CD4-positive, alpha-beta T cell treated with Interleukin-2 at 100 ng/mL for 4 hours (primary cell): ENCODE results near the gene TRIM41.
"Not testable (repeated sequence)": the region's sequence is repeated elsewhere in the genome, so short reads cannot be mapped to it uniquely, and the experiment has no call there.

ENCODE experiments used
- DNase-seq: peaks from one replicate; pipeline ENCODE4 v3.0.0-alpha.2; 2020; ENCODE audit warnings: low spot score

TRIM41 gene

DNA sequence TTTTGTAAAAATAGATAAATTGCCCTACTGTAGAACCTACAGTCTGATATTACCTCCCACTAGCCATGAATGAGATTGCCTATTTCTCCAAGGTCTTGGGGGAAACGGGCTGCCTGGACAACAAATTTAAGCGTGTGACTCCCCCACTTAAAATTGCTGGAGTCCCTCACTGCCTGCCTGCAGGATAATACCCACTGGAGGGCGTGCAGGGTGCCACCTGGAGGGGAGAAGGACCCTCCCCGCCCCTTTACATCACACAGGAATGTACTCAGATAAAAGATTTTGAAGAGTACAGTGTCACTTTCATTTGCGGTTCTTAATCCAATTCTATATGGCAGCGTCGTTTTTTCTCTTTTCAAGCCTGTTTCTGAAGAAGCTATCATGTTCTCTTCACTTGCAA, 11.9 kb upstream of the TRIM41 start:
- DNase-seq: no peak

DNA sequence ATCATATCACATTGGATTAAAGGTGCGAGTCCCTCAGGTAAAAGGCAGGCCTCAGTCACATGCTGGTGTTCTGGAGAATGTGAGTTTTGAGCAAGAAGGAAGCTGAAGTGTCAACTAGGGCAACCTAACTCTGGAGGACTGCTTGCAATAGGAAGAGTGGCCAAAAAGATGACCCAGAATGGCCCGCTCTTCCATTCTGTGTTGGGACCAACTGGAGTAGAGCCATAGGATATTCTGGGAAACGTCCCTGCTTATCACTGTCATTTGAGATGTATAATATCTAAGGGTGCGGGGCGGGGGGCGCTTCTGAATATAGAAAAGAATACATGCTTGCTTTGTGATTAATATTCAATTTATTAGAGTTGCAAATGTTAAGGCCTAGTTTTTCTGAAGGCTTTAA, 11.0 kb upstream of the TRIM41 start:
- DNase-seq: no peak

GRCh38 chr5:181212934-181213333, 10.1 kb upstream of the TRIM41 start:
- no peak for DNase-seq

DNA sequence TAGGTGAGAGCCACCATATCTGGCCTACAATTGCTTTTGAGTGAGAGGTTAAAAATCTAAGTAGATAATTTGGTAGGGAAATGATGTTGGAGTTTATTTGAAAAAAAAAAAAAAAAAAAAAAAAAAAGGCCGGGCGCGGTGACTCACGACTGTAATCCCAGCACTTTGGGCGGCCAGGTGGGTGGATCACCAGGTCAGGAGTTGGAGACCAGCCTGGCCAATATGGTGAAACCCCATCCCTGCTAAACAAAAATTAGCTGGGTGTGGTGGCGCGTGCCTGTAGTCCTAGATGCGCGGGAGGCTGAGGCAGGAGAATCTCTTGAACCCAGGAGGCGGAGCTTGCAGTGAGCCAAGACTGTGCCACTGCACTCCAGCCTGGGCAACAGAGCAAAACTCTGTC, 8.8 kb upstream of the TRIM41 start:
- DNase-seq: not testable (repeated sequence)

GRCh38 chr5:181215997-181216989, 6.8 kb upstream of the TRIM41 start:
- DNase-seq: peak; percentile 40

DNA sequence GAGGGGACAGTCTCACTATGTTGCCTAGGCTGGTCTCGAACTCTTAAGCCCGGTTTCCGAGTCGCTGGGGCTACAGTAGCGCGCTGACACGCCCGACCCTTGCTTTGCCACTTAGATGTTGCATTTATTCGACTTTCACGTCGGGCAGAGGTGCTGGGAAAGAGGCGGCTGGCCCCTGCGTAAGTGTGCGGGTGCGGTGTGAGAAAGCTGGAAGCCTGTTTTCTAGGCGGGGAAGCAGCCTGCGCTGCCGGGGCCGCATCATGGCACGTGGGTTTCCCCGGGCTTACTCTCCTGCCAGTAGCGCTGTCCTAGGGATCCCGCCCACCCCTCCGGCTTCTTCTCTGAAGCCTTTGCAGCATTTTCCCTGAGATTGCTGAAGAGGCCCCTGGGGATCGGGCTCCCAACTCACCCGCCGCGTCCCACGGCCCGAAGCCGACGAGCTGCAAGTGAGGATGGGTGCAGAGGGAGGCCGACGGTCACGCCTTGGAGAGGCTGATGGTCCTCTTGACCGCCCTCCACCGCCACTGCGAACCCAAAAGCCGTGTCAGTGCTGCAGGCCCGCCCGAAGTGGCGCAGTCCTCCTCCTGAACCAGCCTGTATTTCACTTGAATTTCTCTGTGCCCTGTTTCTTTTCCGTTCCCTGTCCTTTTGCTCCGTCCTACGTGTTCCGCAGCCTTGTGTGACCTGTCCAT, 5.8 kb upstream of the TRIM41 start:
- DNase-seq: peak; percentile 66

DNA sequence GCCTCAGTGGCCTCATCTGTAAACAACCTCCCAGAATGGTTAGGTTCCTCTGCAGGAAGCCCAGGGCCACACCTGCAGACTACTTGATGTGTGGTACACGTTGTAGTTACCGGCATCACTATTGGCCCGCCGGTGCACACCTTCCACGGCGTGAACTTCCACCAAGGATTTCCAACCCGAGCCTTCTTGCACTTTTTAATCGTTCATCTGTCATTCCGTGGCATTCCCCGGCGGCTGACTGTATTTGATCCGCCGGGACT, 5.3 kb upstream of the TRIM41 start:
- no peak for DNase-seq

GRCh38 chr5:181218795-181219124, 4.3 kb upstream of the TRIM41 start:
- DNase-seq: no peak

- no peak for DNase-seq
Observed at GRCh38 chr5:181219262-181220177, 3.6 kb upstream of the TRIM41 start.

GRCh38 chr5:181220178-181220515, 2.9 kb upstream of the TRIM41 start:
- no peak for DNase-seq

DNA sequence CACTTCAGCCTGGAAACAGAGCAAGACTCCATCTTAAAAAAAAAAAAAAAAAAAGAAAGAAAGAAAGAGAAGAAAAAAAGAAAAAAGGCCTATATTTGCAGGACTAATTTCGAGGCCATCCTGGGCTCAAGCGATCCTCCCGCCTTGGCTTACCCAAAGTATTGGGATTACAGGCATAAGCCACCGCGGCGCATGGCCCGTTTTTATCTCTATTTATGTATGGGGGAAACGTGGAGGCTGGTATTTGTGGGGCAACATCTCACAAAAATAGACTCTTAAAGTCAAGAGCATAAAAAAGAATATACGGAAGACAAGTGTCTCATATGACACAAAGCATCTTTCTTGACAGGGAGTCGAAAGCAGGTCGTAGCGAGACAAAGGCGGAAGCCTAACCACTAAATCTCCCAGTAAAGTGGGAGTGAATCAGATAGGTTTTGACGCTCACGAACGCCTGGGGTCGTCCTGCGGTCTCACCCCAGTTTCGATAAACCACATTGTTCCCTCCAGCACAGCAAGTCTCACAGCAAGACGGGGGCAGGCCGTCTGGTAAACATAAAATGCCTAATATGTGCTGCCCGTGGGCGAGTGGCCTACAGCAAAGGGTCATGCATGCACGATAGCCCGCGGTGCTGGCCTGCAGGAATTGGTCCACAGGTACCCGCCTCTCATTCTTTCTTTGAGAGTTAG, 1.8 kb upstream of the TRIM41 start:
- peak; percentile 65 for DNase-seq

- peak; percentile 94 for DNase-seq
Observed at GRCh38 chr5:181221792-181222629, 1.1 kb upstream of the TRIM41 start.

DNA sequence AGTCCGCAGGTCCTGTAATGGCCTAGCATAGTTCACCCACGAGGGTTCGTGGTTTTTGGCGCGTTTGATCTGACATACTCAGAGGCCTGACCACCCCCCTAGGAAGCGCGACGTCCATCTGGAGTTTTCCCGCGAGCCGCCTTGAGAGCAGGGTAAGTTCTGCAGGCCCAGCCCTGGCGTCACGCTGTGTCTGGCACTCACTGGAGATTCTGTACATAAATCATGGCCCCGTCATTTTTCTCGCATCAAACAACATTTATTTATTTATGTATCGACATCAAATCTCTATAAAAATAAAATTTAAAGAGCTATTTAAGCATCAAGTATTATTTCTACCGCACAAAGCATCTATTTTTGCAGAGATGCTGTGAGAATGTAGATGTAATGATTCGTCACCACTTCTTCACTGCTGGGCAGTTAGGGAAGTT, 437 bp upstream of the TRIM41 start:
- no peak for DNase-seq

GRCh38 chr5:181223729-181224389, 778 bp downstream of the TRIM41 start:
- DNase-seq: no peak

DNA sequence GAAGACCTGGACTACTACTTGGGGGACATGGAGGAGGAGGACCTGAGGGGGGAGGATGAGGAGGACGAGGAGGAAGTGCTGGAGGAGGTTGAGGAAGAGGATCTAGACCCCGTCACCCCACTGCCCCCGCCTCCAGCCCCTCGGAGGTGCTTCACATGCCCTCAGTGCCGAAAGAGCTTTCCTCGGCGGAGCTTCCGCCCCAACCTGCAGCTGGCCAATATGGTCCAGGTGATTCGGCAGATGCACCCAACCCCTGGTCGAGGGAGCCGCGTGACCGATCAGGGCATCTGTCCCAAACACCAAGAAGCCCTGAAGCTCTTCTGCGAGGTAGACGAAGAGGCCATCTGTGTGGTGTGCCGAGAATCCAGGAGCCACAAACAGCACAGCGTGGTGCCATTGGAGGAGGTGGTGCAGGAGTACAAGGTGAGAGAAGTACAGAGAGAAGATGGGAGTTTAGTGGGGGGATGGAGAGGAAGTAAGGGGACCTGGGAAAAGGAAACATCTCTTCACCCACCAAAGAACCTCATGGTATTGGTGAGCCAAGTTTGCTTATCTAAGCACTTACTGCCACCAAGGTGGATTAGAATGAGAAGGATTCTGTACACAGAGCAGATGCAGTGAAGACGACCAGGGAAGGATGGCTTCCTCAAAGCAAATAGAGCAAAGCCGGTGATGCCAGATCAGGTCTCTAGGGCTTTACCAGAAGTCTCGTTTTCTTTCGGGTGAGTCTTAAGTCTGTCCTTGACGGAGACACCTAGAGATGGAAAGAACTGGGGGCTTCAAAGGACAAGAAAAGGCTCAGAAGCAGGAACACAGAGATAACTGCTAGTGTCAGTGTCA, 1.5 kb downstream of the TRIM41 start:
- peak; percentile 27 for DNase-seq

DNA sequence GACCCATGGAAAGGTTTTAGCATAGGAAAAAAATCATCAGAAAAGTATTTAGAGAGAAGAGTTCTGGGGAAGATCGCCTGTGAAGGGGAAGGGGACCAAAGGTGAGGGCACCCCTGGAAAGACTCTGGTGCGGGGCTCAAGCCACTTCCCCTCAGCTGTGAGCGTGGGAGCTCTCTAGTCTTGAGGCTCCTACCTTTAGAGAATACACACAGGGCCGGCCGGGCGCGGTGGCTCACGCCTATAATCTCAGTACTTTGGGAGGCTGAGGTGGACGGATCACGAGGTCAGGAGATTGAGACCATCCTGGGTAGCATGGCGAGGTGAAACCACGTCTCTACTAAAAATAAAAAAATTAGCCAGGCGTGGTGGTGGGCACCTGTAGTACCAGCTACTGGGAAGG, 6.9 kb downstream of the TRIM41 start:
- DNase-seq: no peak

GRCh38 chr5:181230551-181230950, 7.5 kb downstream of the TRIM41 start:
- no peak for DNase-seq

GRCh38 chr5:181231432-181231831, 8.4 kb downstream of the TRIM41 start:
- no peak for DNase-seq

- no peak for DNase-seq
Observed at GRCh38 chr5:181232593-181232992, 9.5 kb downstream of the TRIM41 start.
